NOMO-1 treated with DMSO at 0.1 percent for 48 hours (cell line): ENCODE data around the gene FAM81B.
A peak's percentile ranks its signal among the peaks of the same experiment; 100 is the strongest.
"Not testable (repeated sequence)": the region's sequence is repeated elsewhere in the genome, so short reads cannot be mapped to it uniquely, and the experiment has no call there.

Source experiments
- DNase-seq: peaks from one replicate; lab custom pipeline; 2025; ENCODE audit not compliant: unreplicated experiment; lab: John Stamatoyannopoulos, UW

FAM81B gene

DNA sequence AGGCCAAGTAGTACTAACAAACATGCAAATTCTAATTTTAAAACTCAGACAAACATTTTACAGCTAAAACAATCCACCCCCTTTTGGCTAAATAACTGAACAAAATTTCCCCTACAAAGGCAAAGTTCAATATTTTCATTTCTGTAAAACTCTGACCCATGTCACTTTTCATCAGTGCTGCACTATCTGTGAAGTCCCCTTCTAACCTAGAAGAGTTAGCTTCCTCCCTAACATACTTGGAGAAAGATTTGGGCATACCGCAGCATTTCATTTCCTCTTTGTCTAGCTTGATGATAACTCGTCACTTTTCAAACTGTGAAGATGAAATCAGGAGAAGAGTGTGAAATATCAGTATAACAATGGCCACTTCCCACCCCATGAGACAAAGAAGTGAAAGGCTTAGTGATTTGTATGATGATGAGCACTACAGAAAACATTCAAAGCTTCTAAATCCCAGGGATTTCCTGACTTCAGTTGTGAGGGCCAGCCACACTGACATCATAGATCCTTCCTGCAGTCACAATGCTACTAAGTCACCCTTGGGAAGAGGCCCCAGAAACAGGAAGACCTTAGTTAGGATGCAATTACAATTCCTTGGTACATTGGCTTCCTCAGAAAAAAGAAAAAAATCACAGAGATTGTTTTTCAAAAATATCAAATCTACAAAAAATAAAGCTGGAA lies at the start of gene FAM81B:
Gene FAM81B, plus strand, starts transcription at position 555 of the 681 bp plus-strand sequence. Its CDS starts 24 bp downstream, at position 579.
- no peak for DNase-seq

- not testable (repeated sequence) for DNase-seq
Observed at GRCh38 chr5:95341444-95341843, 49.7 kb upstream of the FAM81B start.

DNA sequence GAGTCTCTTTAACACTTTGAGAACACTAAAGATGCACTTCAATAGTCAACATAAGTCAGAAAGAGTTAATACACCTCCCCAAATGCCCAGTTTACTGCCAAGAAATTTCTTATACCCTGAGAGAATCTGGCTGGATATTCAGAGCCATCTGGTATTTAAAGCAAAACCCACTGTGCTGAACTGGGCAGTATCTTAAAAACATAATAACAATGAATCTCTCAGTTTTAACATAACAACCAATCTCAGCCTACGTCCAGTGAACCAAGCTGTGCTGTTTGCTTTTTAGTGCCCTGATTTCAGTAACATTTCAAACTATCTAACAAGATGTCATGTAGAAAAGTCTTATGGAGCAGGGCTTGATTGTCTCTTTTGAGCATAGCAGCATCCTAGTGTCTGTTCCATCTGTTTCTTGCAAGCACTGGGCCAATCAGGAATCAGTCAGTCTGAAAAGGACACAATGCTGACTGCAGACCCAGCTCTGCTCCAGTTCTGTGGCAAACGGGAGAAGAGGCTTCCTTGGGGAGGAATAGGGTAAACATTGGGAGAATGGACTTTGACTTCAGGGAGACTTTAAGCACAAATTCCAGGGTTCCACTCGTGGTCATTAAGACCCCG lies 43.6 kb upstream of the FAM81B start:
- no peak for DNase-seq

DNA sequence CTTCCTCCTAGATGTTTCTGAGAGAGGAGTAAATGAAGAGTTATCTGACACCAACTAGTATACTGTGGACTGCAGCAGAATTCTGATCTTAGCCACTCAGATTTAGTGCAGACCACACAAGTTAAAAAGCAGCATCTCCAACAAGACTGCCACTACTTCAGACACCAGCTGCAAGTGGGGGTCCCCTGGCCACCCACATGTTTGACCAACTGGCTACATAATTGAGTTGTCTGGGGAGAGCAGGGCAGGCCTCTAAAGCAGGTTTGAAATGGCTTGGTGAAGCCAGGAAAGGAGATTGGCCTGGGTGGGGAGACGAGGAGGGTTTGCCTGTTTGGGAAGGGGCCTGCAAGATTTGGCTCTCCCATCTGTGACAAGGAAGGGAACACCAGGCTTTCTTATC lies 40.5 kb upstream of the FAM81B start:
- DNase-seq, result no peak

DNA sequence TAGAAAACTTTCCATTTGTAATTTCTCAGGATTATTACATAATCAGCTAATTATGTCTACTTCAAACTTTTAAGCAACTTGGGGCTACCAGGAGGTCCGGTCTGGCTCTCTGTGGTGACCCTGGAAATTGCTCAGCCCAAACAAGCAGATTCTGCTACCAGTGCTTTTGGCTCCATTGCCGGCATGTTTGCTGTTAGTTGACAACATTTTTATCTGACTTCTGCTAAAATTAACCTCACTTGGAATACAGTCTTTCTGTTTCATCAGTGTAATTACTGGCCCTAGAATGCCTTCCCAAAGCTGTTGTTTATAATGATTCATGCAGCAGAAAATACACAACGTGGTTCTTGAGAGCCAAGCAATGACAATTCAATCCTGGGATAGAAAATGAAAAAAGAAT lies 38.5 kb upstream of the FAM81B start:
- DNase-seq, result no peak

DNA sequence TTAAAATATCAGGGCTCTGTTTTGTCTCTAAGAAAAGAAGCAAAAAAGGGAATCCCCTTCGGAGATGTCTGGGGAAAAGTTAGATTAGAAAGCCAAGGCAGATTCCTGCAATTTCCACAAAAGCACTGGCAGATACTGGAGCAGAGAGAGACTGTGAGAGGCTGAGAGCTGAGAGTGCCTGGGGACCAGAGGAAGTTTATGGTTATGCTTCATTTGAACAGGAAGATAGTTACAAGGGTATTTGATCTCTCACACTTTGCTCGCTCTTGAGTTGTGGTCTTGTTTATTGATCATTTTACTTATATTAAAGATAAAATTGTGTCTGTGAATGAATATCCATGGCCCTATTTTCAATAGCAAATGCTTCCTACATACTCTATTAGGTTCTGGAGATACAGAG lies 32.8 kb upstream of the FAM81B start:
- no peak for DNase-seq

DNA sequence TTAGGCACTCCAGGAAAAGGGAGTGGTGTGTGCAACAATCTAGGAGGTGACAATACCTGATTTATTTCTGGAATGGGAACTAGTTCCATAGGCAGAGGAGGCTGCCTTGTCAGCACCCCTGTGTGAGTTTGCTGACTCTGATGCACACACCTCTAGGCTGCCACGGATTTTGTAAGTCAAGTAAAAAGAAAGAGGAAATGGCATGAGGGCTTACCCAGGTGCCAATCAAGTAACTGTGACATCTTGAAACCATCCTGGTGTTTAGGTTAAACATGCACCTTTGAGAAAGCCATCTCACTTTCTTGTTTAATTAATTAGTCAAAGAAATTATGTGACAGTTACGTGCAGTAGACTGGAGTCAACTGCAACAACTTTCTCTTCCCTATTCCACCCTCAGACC lies 32.3 kb upstream of the FAM81B start:
- DNase-seq, result no peak

DNA sequence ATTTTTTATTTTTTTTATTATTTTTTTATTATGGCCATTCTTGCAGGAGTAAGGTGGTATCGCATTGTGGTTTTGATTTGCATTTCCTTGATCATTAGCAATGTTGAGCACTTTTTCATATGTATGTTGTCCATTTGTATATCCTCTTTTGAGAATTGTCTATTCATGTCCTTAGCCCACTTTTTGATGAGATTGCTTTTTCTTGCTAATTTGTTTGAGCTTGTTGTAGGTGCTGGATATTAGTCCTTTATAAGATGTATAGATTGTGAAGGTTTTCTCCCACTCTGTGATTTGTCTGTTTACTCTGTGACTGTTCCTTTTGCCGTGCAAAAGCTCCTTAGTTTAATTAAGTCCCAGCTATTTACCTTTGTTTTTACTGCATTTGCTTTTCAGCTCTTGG lies 30.5 kb upstream of the FAM81B start:
- DNase-seq, result not testable (repeated sequence)

- DNase-seq, result no peak
Observed at GRCh38 chr5:95365302-95366095, 25.7 kb upstream of the FAM81B start.

GRCh38 chr5:95369782-95370181 lies 21.4 kb upstream of the FAM81B start:
- peak; percentile 80 for DNase-seq

GRCh38 chr5:95374061-95374460 lies 17.1 kb upstream of the FAM81B start:
- DNase-seq, result no peak

DNA sequence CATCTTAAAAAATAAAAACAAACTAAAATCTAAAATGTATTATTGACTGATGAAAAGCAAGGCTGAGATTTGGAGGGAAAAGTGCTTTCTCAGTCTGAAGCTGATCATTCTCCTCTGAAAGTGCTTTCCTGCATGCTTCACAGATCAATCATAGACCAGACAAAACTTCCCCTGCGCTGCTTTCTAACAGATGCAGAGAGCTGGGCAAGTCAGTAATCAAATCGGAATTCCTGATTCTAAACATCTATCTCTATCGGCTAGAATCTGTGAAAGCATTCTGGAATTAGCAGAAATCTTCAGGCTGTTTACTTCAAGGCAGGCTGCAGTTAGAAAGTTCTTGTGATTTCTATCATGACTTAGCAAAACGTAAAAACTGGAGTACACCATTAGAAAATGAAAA lies 15.6 kb upstream of the FAM81B start:
- no peak for DNase-seq

- DNase-seq, result no peak
Observed at GRCh38 chr5:95379133-95379532, 12.0 kb upstream of the FAM81B start.

GRCh38 chr5:95380103-95380628 lies 11.0 kb upstream of the FAM81B start:
- no peak for DNase-seq

DNA sequence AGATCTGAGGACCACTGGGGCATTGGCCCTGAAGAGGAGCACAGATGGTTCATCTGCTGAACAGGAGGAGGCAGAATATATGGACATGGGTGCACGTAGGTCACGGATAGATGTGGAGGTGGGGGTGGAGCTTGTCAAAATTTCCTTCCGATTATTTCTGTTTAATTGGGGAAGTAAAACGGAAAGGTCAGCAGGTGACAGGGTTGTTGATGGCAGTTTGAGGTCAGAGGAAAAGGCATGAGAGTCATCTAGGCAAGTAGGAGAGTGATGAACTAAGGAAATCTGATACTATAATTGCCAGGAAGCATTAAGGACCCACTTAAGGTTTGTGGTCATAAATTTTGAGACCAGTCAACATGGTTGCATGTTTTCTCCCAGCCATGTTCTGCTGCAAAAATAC lies 8.4 kb upstream of the FAM81B start:
- peak; percentile 49 for DNase-seq

DNA sequence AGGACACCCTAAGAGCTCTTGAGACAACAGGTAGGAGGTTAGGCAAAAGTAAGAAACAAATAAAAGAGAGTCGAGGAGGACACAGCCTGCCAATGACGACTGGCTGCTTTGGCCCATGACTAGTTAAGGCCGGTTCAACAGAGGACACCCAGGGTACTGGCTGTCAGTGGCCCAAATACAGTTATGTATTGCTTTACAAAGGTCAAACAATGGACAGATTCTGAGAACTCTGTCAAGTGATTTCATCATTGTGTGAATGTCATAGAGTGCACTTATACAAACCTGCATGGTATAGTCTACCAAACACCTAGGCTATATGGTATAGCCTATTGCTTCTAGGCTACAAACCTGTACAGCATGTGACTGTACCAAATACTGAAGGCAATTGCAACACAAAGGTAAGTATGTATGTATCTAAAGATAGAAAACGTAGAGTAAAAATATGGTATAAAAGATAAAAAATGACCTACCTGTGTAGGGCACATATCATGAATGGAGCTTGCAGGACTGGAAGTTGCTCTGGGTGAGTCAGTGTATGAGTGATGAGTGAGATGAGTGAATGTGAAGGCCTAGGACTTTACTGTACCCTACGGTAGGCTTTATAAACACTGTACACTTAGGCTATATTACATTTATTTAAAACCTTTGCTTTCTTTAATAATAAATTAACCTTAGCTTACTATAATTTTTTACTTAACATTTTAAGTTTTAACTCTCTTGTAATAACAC lies 6.5 kb upstream of the FAM81B start:
- no peak for DNase-seq

- DNase-seq, result no peak
Observed at GRCh38 chr5:95385334-95385733, 5.8 kb upstream of the FAM81B start.

- not testable (repeated sequence) for DNase-seq
Observed at GRCh38 chr5:95391965-95392364, 799 bp downstream of the FAM81B start.

DNA sequence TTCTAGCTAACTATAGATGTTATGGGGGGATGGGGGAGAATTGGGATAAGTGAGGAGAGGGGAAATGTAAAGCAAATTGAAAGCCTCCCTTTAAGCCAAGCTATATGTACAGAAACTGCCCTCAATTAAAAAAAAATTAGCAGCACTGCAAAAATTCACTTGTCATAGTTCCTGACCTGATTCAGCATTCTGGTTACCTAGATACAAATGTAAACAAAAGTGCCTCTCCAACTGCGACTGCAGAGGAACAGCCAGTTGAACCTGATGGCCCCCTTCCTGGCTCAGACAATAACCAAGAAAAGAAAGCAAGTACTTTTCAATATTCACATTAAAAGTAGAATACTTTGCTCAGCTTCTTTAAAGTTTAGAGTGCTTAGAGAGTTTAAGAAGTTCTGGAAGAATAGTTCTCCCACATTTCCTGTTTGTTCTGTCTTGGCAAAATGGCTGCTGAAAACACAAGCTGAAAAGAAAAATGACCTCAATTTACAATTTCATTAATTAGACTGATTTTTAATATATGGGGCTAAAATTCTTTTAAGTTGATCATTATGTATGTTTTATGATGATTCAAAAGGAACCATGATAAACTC lies 1.5 kb downstream of the FAM81B start:
- DNase-seq, result peak; percentile 54

- DNase-seq, result no peak
Observed at GRCh38 chr5:95393279-95393678, 2.1 kb downstream of the FAM81B start.

- DNase-seq, result no peak
Observed at GRCh38 chr5:95398989-95399388, 7.8 kb downstream of the FAM81B start.
